GM18858 (cell line): ENCODE measurements around the gene PUM1.

Source experiments
- ATAC-seq: cut with Tn5 transposase; IDR thresholded peaks from one replicate; pipeline ENCODE4 v1.9.1; 2021; ENCODE audit not compliant: unreplicated experiment

PUM1 gene

DNA sequence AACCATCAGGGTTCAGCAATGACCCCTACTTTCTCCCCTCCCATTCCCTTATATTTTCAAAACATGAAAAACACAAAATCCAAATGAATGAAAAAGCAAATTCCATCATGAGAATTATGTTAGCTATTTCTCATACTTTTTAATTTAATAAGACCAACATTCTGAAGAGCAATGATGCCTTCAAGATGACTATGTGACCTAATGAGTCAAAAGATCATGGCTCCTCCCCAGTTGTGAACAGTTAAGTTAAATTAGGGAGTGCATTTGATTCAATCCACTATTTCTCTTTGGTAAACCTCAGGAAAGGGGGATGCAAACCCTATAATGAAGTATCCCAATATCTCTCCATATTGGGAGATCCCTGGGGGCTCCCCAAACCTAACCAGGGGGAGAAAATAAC lies 36.5 kb downstream of the PUM1 start:
- no peak for ATAC-seq

DNA sequence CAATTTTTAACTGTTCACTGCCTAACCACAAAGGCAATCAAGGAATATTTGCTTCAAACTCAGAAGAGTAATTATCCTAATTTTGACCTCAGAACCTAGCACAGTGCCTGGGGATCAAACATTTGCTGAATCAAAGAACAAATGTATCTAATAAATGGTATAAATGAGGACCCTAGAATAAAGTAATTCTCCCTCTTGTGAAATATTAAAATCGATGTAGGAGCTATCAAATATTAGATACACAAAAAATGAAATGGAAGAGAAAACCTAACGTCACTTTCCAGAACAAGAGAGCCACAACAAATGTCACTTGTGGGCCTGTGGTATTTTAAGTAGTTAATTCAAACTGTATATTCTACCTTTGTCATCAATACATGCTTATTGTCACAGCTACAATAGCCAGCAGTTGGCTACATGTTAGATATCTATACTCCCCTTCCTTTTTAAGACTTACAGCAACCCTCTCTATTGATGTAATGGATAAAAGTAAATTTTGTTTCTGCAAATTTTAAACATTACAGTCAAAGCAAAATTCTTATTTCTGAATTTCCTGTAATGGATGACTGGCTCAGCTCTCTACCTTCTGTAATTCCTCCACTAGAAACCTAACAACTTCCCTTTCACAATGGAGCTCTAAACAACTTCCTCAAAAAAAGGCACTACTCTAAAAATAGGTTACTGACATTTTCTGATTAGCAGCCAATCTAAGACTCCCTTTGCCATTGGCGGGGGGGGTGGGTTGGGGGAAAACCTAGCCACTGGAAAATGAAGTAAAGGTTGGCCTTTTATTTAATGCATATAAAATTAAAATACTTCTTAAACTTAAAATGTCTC lies 37.6 kb downstream of the PUM1 start:
- no peak for ATAC-seq

DNA sequence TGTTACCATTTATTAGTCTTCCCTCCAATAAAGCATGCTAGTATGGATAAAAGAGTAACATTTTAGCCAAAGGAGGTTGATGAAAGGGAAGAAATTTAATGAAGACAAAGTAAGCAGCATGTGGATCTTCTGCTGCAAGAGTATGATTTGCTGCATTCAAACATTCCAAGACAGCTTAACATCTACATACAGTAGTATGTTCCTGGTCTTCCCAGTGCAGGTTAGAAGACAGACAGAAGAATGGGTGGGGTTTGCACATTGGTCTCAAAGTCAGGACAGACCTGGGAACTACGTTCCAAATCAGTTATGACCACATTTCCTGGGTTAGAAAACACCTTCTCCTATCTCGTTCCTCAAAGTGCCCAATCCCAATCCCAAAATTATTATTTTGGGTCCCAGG lies 43.3 kb downstream of the PUM1 start:
- no peak for ATAC-seq

DNA sequence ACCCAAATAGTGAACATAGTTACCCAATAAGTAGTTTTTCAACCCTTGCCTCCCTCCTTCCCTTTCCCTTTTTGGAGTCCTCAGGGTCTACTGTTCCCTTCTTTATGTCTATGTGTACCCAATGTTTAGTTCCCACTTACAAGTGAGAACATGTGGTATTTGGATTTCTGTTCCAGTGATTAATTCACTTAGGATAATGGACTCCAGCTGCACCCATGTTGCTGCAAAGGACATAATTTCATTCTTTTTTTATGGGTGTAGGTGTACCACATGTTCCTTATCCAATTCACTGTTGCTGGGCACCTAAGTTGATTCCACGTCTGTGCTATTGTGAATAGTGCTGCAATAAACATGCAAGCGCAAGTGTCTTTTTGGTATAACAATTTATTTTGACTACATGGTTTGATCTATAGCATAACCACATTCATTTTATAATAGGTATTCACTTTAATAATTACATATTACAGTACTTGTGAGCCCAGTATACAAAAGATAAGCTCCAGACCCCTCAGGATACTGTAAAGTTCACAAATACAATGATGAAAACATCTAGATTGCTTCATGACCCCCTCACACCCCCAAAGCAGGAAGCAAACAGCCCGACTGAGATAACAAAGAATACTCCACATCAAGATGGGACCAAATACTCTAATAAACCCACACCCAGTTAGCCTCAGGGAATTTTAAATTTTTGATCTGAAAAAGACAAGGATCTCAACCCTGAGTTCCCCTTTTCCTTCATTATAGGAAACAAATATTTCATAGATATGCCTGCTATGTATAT lies 45.3 kb downstream of the PUM1 start:
- ATAC-seq, result no peak

DNA sequence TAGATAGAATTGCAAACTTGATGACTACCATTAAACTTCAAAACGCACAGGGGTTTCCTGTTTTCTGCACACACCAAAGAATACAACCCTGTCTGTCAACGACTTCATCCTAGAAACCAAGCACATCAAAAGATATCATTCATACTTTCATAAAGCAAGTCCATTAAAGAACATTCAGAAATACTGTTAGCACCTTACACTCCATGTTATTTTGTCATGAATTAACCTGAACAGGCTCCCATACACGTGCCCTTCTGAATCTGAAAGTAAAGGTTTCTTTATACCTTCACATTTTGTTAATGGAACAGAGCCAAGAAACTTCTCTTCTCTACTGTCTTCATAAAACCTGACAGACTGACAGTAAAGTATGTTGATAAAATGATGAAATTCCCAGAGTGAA lies 46.1 kb downstream of the PUM1 start:
- no peak for ATAC-seq

DNA sequence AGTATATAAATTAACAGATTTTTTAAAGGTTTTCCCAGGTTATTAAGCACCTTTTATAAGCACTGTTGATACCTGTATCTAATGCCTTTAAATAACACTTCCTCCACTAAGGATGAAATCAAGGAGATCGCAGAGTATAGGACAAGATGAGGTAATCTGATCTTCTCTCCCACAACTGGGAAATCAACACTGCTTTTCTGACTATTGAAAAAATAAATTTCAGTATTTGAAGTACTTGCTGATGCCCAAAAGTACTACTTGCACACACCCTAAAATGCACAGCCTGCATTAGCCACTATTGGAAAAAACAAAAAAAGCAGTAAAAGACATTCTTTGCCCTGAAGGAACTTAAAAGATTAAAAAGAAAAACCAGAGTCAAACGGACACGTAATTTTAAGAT lies 48.6 kb downstream of the PUM1 start:
- no peak for ATAC-seq

DNA sequence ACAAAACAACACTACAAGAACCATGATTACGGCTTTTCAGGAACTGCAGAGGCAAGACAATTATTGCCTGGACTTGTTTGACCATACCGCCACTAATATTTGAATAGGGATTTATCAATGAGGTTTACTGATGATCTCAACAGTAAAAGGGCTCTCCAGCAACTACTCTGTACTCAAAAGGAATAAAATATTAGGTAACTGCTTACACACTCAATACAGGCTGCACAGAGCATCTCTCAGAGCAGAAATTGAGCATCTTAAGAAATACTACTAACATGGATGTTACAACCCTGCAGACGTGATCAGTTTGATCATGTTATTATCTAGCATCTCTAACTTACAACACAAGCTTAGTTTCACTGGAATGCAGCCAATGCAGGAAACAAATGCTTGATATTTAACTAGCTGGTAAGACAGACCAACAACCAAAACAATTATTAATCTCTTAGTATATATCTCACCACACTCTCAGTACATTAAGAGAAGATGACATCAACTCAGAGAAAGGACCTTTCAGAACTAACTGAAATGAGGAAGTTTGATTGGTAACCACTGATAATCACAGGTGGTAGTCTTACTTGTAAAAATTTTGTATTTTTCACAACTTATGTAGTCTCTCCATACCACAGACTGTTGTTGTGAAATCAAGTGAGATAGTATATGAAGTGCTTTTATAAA lies 52.2 kb downstream of the PUM1 start:
- no peak for ATAC-seq

DNA sequence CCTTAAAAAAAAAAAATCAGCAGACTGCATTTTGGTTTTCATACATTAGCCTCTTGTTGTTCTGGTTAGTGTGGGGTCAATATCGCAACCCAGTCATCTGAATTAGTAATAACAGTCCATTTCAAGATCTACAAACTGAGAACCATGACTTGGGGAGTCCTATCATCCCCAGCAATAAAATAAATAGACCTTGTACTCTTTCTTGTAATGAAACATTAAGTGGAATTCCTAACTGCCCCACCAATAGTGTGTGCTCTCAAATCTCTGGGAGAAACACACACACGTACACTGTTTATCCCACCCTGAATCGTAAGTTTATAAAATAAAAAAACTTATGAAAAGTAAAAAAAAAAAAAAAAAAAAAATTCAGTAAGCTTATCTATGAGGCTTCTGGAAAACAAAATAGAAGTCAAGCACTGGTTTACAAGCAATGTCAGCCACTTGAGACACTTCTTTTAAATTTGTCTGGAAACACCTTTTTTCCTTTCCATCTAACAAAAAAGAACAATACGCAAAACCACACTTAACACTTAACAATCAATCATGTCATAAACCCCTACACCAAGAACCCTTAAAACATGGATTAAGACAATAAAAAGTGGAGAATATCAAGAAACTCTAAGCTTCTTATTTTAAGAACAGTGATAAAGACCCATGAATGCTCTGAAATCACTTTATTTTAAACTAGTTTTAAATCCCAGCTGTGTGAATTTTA lies 53.1 kb downstream of the PUM1 start:
- ATAC-seq, result no peak

DNA sequence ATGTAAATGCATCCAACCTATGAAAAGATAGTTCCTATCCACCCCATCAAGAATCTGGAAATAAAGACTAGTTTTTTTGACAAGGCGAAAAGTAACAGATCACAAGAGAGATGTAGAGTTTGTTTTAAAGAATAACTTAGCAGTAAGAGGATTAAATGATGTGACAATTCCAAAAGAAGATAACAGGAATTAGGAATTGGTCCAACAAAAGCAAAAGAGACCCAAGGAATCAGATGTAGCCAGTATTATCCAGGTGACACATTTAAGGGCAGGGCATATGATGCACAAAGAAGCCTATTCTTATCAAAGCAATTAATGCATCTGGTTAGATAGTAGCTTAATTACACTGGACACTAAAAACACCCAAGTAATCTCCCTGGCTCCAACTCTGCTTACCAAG lies 53.8 kb downstream of the PUM1 start:
- ATAC-seq, result no peak

DNA sequence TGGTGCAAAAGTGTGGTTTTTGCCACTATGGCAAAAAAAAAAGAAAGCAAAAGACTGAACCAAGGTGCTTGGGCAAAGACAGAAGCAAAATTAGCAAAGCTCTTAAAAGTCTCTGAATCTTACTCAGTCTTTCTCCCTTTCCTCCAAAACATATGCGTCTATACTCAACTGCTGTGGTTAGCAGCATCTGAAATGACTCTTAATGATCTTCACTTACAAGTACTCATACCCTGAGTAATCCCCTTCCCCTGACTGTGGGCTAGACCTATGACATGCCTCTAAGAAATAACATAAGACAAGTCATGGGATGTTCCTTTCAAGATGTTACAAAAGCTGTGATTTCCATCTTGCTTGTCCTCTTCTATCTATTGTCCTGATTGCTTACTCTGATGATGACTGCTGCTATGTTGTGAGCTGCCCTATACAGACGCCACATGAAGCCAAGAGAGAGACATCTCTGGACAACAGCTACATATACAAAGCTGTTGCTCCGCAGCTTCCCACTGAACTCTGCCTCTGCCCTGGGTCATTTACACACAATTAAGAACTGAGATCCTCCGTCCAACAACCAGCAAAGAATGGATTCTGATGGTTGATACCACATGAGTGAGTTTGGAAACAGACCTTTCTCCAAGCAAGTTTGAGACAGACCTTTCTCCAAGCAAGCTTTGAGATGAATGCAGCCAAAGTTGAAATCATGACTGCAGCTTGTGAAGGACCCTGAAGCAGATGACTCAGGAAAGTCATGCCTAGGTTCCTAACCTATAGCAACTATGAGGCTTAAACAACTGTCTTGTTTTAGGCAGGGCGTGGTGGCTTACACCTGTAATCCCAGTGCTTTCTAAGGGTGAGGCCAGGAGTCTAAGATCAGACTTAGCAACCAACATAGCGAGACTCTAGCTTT lies 55.2 kb downstream of the PUM1 start:
- no peak for ATAC-seq

DNA sequence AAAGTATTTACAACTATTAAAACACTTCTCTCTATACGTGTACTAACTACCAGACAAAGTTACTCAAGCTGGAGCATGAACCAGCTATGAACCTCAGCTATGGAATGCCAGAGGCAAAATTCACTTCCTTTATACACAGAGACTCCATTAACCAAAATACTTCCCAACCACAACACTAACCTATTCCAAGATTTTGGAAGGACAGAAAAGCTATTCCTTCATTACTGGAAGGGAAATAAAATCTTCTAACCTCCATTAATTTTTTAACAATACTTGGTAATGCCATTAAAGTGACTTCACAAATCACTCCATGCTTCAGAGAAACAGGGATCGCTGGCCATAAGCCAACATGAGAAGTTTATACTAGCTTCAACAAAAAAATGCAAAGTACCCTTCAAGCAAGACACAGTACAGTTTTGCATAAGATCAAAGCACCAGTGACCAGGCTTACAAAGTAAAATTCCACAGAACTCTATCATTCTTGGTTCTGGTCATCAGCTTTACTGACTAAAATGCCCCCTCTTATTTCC lies 58.0 kb downstream of the PUM1 start:
- ATAC-seq, result no peak

DNA sequence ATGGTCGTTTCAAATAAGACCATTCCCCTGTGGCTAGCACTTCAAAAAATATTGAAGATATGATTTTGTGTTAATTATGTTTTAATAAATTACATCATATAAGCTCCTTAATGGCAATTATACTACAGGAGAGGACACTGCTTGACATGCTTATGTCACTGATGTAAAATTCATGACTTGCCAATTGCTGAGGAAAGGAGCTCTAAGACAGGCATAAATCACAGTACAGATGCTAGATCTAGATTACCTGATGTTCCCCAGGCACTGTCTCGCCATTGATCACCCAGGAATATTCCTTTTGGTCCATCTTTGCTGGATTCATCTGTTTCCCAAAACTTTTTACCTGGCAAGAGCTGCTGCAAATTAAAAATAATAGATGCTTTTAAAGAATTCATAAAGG lies 58.8 kb downstream of the PUM1 start:
- ATAC-seq, result no peak

DNA sequence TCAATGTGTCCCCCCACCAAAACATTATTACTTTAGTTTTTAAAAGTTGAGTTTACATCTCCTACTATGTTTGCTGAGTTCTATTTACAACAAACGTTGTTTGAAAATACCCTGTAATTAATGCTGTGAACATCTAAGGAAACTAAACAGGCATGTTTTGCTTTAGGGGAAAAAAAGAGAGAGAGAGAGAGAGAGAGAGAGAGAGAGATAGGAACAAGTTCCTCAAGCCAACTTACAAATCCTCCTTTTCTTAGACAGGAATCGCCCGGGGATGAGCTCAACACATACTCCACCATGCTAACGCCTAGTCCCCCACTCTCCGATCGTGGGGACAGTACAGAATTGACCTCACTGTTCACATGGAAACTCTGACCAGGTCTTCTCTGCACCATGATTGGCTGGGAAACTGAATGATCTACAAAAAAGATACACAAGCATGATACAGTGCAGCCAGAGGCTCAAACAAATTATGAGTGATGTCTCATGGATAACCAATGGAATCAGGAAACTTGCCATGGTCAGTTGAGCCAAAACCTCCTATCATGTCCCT lies 59.8 kb downstream of the PUM1 start:
- no peak for ATAC-seq

DNA sequence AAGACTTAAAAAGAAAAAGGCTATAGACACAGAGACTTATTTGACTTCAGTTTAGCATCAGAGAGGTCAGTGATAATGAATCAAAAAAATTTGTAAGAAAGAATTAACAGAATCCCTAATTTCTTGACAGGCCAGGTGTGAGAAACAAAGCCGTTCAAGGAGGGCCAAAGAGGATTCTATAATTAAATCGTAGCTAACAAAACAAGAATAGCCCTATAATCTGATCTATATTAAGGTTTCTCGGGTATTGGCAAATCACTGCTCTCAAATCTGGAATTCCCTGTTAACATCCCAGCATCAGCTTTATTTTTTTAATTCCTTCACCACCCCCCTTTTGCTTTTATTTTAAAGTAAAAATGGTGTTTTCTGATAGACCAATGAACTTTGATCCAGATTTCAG lies 60.3 kb downstream of the PUM1 start:
- ATAC-seq, result no peak

DNA sequence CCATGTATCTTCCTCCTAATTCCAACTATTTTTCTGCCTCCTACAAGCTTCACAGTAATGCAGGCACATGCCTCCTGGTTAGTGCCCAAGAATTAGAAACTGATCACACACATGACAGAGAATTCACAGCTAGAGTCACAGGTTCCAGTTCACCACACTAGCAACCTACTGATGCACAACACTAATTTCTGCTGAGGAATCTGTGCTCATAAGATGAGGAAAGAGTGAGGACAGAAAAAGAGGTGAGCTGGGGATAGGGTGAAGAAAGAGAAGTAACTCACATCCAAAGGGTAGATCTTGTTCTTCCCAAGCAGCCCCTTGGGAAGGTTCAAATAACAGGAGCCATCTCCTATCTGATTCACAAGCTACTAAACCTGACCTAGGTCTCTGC lies 61.3 kb downstream of the PUM1 start:
- ATAC-seq, result no peak

DNA sequence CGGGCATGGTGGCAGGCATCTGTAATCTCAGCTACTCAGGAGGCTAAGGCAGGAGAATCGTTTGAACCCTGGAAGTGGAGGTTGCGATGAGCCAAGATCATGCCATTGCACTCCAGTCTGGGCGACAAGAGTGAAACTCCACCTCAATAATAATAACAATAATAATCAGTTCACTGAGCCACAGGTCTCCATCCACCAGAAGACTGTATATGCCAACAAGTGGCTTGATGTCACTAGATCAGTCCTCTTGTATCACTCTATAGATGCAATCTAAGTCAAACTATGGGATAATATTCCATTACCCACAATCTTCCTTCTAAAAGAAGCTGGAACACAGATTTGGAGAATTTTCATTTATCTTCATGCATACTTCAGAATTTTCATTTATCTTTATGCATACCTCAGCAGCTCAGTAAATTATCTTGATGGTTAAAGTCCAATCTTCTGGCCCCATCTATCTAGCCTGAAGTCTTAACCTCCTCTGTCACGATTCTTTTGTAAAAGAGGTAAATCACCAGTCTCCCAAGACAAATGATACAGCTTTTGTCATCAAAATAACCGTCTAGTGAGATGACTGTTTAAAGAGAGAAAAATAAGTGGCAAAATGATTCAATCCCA lies 61.8 kb downstream of the PUM1 start:
- no peak for ATAC-seq

DNA sequence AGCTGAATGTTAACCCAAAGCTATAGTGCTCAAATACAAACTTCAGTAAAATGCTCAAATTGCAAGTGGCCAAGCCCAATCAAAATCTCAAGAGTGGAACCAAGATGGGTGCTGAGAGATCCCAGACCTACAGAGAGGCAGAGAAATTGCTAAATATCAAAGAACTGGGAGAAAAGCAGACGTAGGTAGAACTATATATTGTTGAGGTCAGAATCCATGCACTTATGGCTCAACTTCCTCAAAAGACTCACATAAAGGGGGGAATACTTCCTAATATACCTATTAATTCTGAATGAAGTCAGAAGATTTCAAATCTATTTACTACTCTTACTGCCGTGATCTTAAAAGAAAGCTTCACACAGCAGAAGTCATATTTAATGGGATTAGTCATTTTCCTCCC lies 65.2 kb downstream of the PUM1 start:
- ATAC-seq, result no peak

DNA sequence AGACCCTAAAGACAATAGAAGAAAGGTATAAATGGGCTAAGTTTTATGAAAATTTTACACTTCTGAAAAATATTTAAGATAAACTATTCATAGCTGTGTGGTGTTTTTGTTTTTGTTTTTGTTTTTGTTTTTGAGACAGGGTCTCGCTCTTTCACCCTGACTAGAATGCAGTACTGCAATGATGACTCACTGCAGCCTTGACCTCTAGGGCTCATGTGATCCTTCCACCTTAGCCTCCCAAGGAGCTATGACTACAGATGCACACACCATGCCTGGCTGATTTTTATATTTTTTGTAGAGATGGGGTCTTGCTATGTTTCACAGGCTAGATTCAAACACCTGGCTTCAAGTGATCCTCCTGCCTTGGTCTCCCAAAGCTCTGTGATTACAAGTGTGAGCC lies 66.6 kb downstream of the PUM1 start:
- ATAC-seq, result no peak

DNA sequence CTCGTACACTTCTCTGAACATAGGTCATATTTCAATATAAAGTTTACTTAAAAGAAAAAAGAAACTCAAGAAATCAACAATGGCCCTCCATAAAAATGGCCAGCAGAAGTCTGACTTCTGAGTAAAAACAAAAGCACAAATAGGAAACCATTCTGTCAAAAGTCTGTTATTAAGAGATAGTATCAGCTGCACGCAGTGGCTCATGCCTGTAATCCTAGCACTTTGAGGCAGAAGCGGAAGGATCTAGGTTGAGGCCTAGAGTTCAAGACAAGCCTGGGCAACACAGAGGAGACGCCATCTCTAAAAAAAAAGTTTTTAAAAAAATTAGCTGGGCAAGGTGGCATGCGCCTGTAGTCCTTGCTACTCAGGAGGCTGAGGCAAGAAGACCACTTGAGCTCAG lies 67.3 kb downstream of the PUM1 start:
- ATAC-seq, result no peak
